ENCODE data around the gene MEMO1. TPM values are rescaled to one million over a fixed set of nuclear protein-coding genes. Genes with fewer than 3 reads are reported as not detected.

MEMO1 gene
- total and polyA plus RNA-seq, 2 donors from 2014 or later, result 22.2 to 28.6 TPM

DNA sequence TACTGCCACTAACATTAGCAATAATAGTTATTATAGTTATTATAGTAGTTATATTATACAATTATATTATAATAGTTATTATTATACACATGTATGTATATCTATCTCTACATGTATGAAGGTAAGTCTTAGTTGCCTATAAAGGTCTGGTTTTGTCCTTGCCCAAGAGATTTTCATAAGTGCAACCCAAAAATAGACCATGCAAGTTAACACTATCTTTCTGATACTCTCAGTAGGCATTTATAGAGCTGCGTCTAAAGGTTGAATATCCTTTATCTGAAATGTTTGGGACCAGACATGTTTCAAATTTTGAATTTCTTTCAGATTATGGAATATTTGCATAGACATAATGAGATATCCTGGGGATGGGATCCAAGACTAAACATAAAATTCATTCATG, 175.4 kb downstream of the MEMO1 start:
- TF ChIP-seq, protein P1, sequence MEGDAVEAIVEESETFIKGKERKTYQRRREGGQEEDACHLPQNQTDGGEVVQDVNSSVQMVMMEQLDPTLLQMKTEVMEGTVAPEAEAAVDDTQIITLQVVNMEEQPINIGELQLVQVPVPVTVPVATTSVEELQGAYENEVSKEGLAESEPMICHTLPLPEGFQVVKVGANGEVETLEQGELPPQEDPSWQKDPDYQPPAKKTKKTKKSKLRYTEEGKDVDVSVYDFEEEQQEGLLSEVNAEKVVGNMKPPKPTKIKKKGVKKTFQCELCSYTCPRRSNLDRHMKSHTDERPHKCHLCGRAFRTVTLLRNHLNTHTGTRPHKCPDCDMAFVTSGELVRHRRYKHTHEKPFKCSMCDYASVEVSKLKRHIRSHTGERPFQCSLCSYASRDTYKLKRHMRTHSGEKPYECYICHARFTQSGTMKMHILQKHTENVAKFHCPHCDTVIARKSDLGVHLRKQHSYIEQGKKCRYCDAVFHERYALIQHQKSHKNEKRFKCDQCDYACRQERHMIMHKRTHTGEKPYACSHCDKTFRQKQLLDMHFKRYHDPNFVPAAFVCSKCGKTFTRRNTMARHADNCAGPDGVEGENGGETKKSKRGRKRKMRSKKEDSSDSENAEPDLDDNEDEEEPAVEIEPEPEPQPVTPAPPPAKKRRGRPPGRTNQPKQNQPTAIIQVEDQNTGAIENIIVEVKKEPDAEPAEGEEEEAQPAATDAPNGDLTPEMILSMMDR (IDR thresholded peaks at IDR 0.05; ENCODE audit: borderline replicate concordance, extremely low read depth, insufficient read depth), result no peak
- DNase-seq (no peak), FAIRE-seq (no peak)
- no peaks in the 10 kb centered on the region for H3K27me3 ChIP-seq (ENCODE audit: control insufficient read depth, insufficient read depth, low read length)
- H3K36me3 ChIP-seq (ENCODE audit: control insufficient read depth in 2 of 3, insufficient read depth in 3 of 3, low read length in 3 of 3), result no peaks in the 10 kb centered on the region
- H3K4me3 ChIP-seq (ENCODE audit: low read length in 3 of 3), result no peak overlapping the region
- no peak overlapping the region for H3K9ac ChIP-seq (ENCODE audit: low read length in 3 of 3)
- no peak overlapping the region for H3K27ac ChIP-seq (ENCODE audit: low read depth in 2 of 2, low read length in 2 of 2)
- H3K9me3 ChIP-seq (ENCODE audit: control insufficient read depth in 2 of 3, insufficient read depth in 1 of 3, low read length in 3 of 3), result no peaks in the 10 kb centered on the region
- H3K4me1 ChIP-seq (ENCODE audit: control insufficient read depth in 2 of 3, insufficient read depth in 2 of 3, low read depth in 1 of 3, low read length in 3 of 3), result no peaks in the 10 kb centered on the region
- intact Hi-C loops (cut with DNase I), result no loop called here

- H3K4me1 ChIP-seq (ENCODE audit: control insufficient read depth in 2 of 3, insufficient read depth in 2 of 3, low read depth in 1 of 3, low read length in 3 of 3), result no peaks in the 10 kb centered on the region
- H3K36me3 ChIP-seq (ENCODE audit: control insufficient read depth in 2 of 3, insufficient read depth in 3 of 3, low read length in 3 of 3), result no peaks in the 10 kb centered on the region
- no peak for DNase-seq
- TF ChIP-seq, protein P1 (IDR thresholded peaks at IDR 0.05; ENCODE audit: borderline replicate concordance, extremely low read depth, insufficient read depth), result no peak
- no peak overlapping the region for H3K27ac ChIP-seq (ENCODE audit: low read depth in 2 of 2, low read length in 2 of 2)
- H3K9me3 ChIP-seq (ENCODE audit: control insufficient read depth in 2 of 3, insufficient read depth in 1 of 3, low read length in 3 of 3), result peaks cover 0 to 3% (median 0%) of the 10 kb centered on the region in 3 donors
- no peaks in the 10 kb centered on the region for H3K27me3 ChIP-seq (ENCODE audit: control insufficient read depth, insufficient read depth, low read length)
- H3K4me3 ChIP-seq (ENCODE audit: low read length in 3 of 3), result no peak overlapping the region
- H3K9ac ChIP-seq (ENCODE audit: low read length in 3 of 3), result no peak overlapping the region
- no peak for FAIRE-seq
- intact Hi-C loops (cut with DNase I), result no loop called here
These were observed 178.4 kb downstream of the MEMO1 start for GRCh38 chr2:31832363-31832762.

DNA sequence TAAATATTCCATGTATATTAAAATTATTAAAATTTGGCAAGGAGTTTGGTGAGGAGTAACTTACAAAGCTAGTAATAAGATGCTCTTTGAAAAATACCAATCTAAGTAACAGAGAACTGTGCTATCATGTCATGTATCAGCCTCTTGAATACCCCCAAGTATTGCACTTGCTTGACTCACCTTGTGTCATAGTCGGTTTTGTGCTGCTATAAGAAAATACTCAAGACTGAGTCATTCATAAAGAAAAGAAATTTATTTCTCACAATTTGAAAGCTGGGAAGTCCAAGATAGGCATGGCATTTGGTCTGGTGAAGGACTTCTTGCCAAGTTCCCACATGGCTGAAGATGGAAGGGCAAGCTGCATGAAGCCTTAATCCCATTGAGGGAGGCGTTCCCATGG, 179.2 kb downstream of the MEMO1 start:
- FAIRE-seq, result no peak

More for the DNA sequence above, 179.2 kb downstream of the MEMO1 start:
- Histone ChIP-seq H3K4me1 (ENCODE audit: control insufficient read depth in 2 of 3, insufficient read depth in 2 of 3, low read depth in 1 of 3, low read length in 3 of 3) (no peaks in the 10 kb centered on the region), H3K36me3 (ENCODE audit: control insufficient read depth in 2 of 3, insufficient read depth in 3 of 3, low read length in 3 of 3) (no peaks in the 10 kb centered on the region), H3K4me3 (ENCODE audit: low read length in 3 of 3) (no peak overlapping the region), H3K27ac (ENCODE audit: low read depth in 2 of 2, low read length in 2 of 2) (no peak overlapping the region), H3K9ac (ENCODE audit: low read length in 3 of 3) (no peak overlapping the region), H3K9me3 (ENCODE audit: control insufficient read depth in 2 of 3, insufficient read depth in 1 of 3, low read length in 3 of 3) (peaks cover 0 to 4% (median 0%) of the 10 kb centered on the region in 3 donors), H3K27me3 (ENCODE audit: control insufficient read depth, insufficient read depth, low read length) (no peaks in the 10 kb centered on the region)
- intact Hi-C loops (cut with DNase I), result no loop called here
- DNase-seq, result no peak
- TF ChIP-seq, protein P1 (IDR thresholded peaks at IDR 0.05; ENCODE audit: borderline replicate concordance, extremely low read depth, insufficient read depth), result no peak
